IPS-11a (cell line): ENCODE data around the gene AUTS2.

ENCODE experiments used
- H3K4me3 ChIP-seq: one replicate; pipeline ENCODE4 v1.5.1; 2013; ENCODE audit warnings: low read depth, low read length, control low read depth

The AUTS2 gene

GRCh38 chr7:69813637-69814240 lies 215.5 kb downstream of the AUTS2 start:
- H3K4me3 ChIP-seq, result no peak overlapping the region

GRCh38 chr7:69814421-69814962 lies 216.2 kb downstream of the AUTS2 start:
- H3K4me3 ChIP-seq, result no peak overlapping the region

- H3K4me3 ChIP-seq, result no peak overlapping the region
Measured at GRCh38 chr7:69816501-69816900, 218.2 kb downstream of the AUTS2 start.

- no peak overlapping the region for H3K4me3 ChIP-seq
Measured at GRCh38 chr7:69817121-69817520, 218.8 kb downstream of the AUTS2 start.

GRCh38 chr7:69817841-69818635 lies 219.8 kb downstream of the AUTS2 start:
- no peak overlapping the region for H3K4me3 ChIP-seq

- H3K4me3 ChIP-seq, result no peak overlapping the region
Measured at GRCh38 chr7:69818636-69819332, 220.5 kb downstream of the AUTS2 start.

- no peak overlapping the region for H3K4me3 ChIP-seq
Measured at GRCh38 chr7:69819333-69819705, 221.0 kb downstream of the AUTS2 start.

GRCh38 chr7:69820479-69821192 lies 222.4 kb downstream of the AUTS2 start:
- no peak overlapping the region for H3K4me3 ChIP-seq

- H3K4me3 ChIP-seq, result no peak overlapping the region
Measured at GRCh38 chr7:69822386-69822785, 224.1 kb downstream of the AUTS2 start.

- no peak overlapping the region for H3K4me3 ChIP-seq
Measured at GRCh38 chr7:69823151-69823744, 225.0 kb downstream of the AUTS2 start.

GRCh38 chr7:69825113-69825972 lies 227.1 kb downstream of the AUTS2 start:
- no peak overlapping the region for H3K4me3 ChIP-seq

- H3K4me3 ChIP-seq, result no peak overlapping the region
Measured at GRCh38 chr7:69826283-69826682, 228.0 kb downstream of the AUTS2 start.

- no peak overlapping the region for H3K4me3 ChIP-seq
Measured at GRCh38 chr7:69827140-69827539, 228.9 kb downstream of the AUTS2 start.

GRCh38 chr7:69827558-69827957 lies 229.3 kb downstream of the AUTS2 start:
- no peak overlapping the region for H3K4me3 ChIP-seq

- H3K4me3 ChIP-seq, result no peak overlapping the region
Measured at GRCh38 chr7:69832356-69832755, 234.1 kb downstream of the AUTS2 start.

- H3K4me3 ChIP-seq, result no peak overlapping the region
Measured at GRCh38 chr7:69833964-69834363, 235.7 kb downstream of the AUTS2 start.

GRCh38 chr7:69836702-69837101 lies 238.4 kb downstream of the AUTS2 start:
- no peak overlapping the region for H3K4me3 ChIP-seq

- H3K4me3 ChIP-seq, result no peak overlapping the region
Measured at GRCh38 chr7:69837387-69838068, 239.3 kb downstream of the AUTS2 start.

GRCh38 chr7:69839782-69840181 lies 241.5 kb downstream of the AUTS2 start:
- H3K4me3 ChIP-seq, result no peak overlapping the region
